Uterus (tissue), 4 donors: ENCODE measurements around the gene HLF. TPM values are rescaled to one million over a fixed set of nuclear protein-coding genes. Genes with fewer than 3 reads are reported as not detected.

Experiments
- DNase-seq, 2 donors: peaks; one replicate each; pipeline ENCODE4 v3.0.0-alpha.2; 2019 to 2020
- H3K27ac ChIP-seq, 2 donors: fragments of 200-600 bp; sonication (generic); 1 replicate in 1 of 2; 2 replicates in 1 of 2; pipeline ENCODE4 v1.5.1; 2016 to 2018
- H3K27me3 ChIP-seq, 2 donors: fragments of 200-600 bp; sonication (generic); one replicate each; pipeline ENCODE4 v1.5.1; 2018 to 2019; ENCODE audit warnings: control low read depth in 1 of 2
- H3K36me3 ChIP-seq, 2 donors: fragments of 200-600 bp; sonication (generic); one replicate each; pipeline ENCODE4 v1.5.1; 2019; ENCODE audit warnings: control low read depth in 1 of 2
- H3K4me1 ChIP-seq, 2 donors: fragments of 200-600 bp; sonication (generic); one replicate each; pipeline ENCODE4 v1.5.1; 2018 to 2019; ENCODE audit warnings: control low read depth in 1 of 2
- H3K4me3 ChIP-seq, 2 donors: fragments of 200-600 bp; sonication (generic); 1 replicate in 1 of 2; 2 replicates in 1 of 2; pipeline ENCODE4 v1.5.1; 2018 to 2019; ENCODE audit warnings: mild to moderate bottlenecking in 1 of 2
- H3K9me3 ChIP-seq, 2 donors: fragments of 200-600 bp; sonication (generic); one replicate each; pipeline ENCODE4 v1.5.1; 2019; ENCODE audit warnings: control low read depth in 1 of 2
- CTCF ChIP-seq, 4 experiments: fragments of 200-600 bp in 2 of 4; fragments of 450-650 bp in 2 of 4; sonication (generic) in 2 of 4; IDR thresholded peaks; one replicate each; pipeline ENCODE4 v1.5.1; 2016 to 2019; ENCODE audit warnings: antibody characterized with exemption in 4 of 4, mild to moderate bottlenecking in 2 of 4, moderate library complexity in 1 of 4
- POLR2A ChIP-seq, 2 donors: fragments of 450-650 bp; IDR thresholded peaks; one replicate each; pipeline ENCODE4 v1.6.1; 2016; ENCODE audit warnings: antibody characterized with exemption in 2 of 2, mild to moderate bottlenecking in 1 of 2, moderate library complexity in 1 of 2
- intact Hi-C: fragments of 100-400 bp; cut with DNase I; formaldehyde crosslinking; loops from one replicate; pipeline ENCODE4 v1.15.1; 2023; ENCODE audit warnings: low total_unique reads
- total RNA-seq, 4 donors: library from RNA; depleted of rRNA in 3 of 4; stranded (reverse); fragments of >200 nt in 3 of 4; gene quantifications; one replicate each; pipeline versions ENCODE4 v1.1.0 to v1.2.4, GENCODE V29; 2014 to 2023
- donor health status: DM: yes; HTN: yes; CAD: no.

Gene HLF
- total RNA-seq, 4 donors from 2014 or later, result 12.0 to 81.2 (median 50.4) TPM

- Histone ChIP-seq H3K4me1 (no peaks in the 10 kb centered on the region), H3K9me3 (no peaks in the 10 kb centered on the region), H3K27ac (no peak overlapping the region), H3K27me3 (no peaks in the 10 kb centered on the region), H3K4me3 (no peak overlapping the region), H3K36me3 (no peaks in the 10 kb centered on the region)
- TF ChIP-seq POLR2A (IDR thresholded peaks at IDR 0.05) (no peak), CTCF (IDR thresholded peaks at IDR 0.05) (no peak)
- DNase-seq, result no peak
- intact Hi-C loops, result no loop called here
Measured at GRCh38 chr17:55354010-55354409, 89.2 kb downstream of the HLF start.

GRCh38 chr17:55354941-55355340 is 90.2 kb downstream of the HLF start:
- no peak for DNase-seq
- no peak overlapping the region for H3K27ac ChIP-seq
- no peaks in the 10 kb centered on the region for H3K36me3 ChIP-seq
- TF ChIP-seq POLR2A (IDR thresholded peaks at IDR 0.05) (no peak), CTCF (IDR thresholded peaks at IDR 0.05) (no peak)
- intact Hi-C loops, result no loop called here
- no peaks in the 10 kb centered on the region for H3K9me3 ChIP-seq
- H3K4me1 ChIP-seq, result no peaks in the 10 kb centered on the region
- H3K27me3 ChIP-seq, result no peaks in the 10 kb centered on the region
- H3K4me3 ChIP-seq, result no peak overlapping the region

GRCh38 chr17:55356434-55357328 is 91.9 kb downstream of the HLF start:
- no peaks in the 10 kb centered on the region for H3K4me1 ChIP-seq
- no peak overlapping the region for H3K4me3 ChIP-seq
- H3K27ac ChIP-seq, result no peak overlapping the region
- no peaks in the 10 kb centered on the region for H3K9me3 ChIP-seq
- no peaks in the 10 kb centered on the region for H3K36me3 ChIP-seq
- DNase-seq, result peak; percentile 40 to 57
- peak; percentile 36 to 61 (median 54) for TF ChIP-seq CTCF (IDR thresholded peaks at IDR 0.05)
- TF ChIP-seq POLR2A (IDR thresholded peaks at IDR 0.05), result no peak
- intact Hi-C loops, result no loop called here
- H3K27me3 ChIP-seq, result no peaks in the 10 kb centered on the region

- Histone ChIP-seq H3K27ac (no peak overlapping the region), H3K9me3 (no peaks in the 10 kb centered on the region), H3K4me3 (no peak overlapping the region), H3K4me1 (no peaks in the 10 kb centered on the region), H3K27me3 (no peaks in the 10 kb centered on the region), H3K36me3 (no peaks in the 10 kb centered on the region)
- intact Hi-C loops, result no loop called here
- no peak for DNase-seq
- TF ChIP-seq POLR2A (IDR thresholded peaks at IDR 0.05), result no peak
- no peak for TF ChIP-seq CTCF (IDR thresholded peaks at IDR 0.05)
Measured at GRCh38 chr17:55360971-55361370, 96.2 kb downstream of the HLF start.

GRCh38 chr17:55363033-55363432 is 98.3 kb downstream of the HLF start:
- TF ChIP-seq POLR2A (IDR thresholded peaks at IDR 0.05) (no peak), CTCF (IDR thresholded peaks at IDR 0.05) (no peak)
- H3K36me3 ChIP-seq, result no peaks in the 10 kb centered on the region
- DNase-seq, result no peak
- intact Hi-C loops, result no loop called here
- H3K27me3 ChIP-seq, result no peaks in the 10 kb centered on the region
- no peaks in the 10 kb centered on the region for H3K9me3 ChIP-seq
- no peak overlapping the region for H3K27ac ChIP-seq
- no peaks in the 10 kb centered on the region for H3K4me1 ChIP-seq
- no peak overlapping the region for H3K4me3 ChIP-seq
